ENCODE measurements around the gene VCL. TPM values are rescaled to one million over a fixed set of nuclear protein-coding genes. Genes with fewer than 3 reads are reported as not detected.

VCL gene
- total and polyA plus RNA-seq, 5 donors = 74.6 to 246 (median 216) TPM

DNA sequence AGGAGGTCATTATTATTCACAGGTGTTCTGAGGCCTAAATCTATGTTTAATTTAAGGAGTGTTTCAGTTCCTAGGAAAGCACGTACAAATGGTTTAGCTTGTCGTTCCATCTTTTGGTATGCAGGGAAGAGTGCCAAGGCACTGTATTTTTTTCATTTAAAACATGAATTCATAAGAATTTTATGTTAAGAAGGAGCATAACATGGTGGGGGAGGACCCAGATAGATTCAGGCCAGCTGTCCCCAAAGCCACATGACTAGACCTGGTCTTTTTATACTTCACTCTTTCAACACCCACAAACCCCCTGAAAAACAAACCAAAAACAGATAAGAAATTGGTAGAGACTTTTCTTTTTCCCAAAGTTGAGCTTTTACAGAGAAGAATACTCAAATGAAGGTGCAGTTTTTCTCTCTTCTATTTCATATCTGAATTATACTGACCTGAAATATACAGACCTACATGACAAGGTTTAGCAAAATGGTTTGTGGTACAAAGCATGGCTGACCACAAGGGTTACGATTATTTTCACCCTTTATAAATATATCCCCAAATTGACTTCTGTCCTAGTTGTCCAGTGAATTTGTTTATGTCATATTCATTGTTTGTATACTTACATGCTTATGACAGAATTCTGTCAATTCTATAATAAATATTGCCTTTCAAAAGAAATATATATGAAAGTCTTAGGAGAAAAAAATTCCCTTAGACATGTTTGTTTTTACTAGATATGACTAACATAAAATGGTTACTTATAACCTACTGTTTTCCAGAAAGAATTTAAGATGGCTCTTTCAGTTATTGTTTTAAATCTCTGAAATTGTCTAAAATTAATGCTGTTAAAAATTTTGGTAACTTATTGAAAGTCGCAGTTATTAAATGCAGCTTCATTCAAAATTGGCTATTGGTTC is 81.4 kb downstream of the VCL start:
- no peaks in the 10 kb centered on the region for H3K9me3 ChIP-seq (ENCODE audit: control insufficient read depth, low read length)
- ATAC-seq (no peak), DNase-seq (no peak)
- H3K4me1 ChIP-seq (ENCODE audit: control insufficient read depth, insufficient read depth, low read length) = peaks cover 1% of the 10 kb centered on the region
- H3K27me3 ChIP-seq (ENCODE audit: control insufficient read depth, insufficient read depth) = no peaks in the 10 kb centered on the region
- intact Hi-C loops (cut with DNase I) = no loop called here
- no peak overlapping the region for H3K4me3 ChIP-seq (ENCODE audit: low read length)
- H3K27ac ChIP-seq (ENCODE audit: low read length) = no peak overlapping the region
- WGBS = 64% methylated on average over 4 of the region's 4 CpGs

DNA sequence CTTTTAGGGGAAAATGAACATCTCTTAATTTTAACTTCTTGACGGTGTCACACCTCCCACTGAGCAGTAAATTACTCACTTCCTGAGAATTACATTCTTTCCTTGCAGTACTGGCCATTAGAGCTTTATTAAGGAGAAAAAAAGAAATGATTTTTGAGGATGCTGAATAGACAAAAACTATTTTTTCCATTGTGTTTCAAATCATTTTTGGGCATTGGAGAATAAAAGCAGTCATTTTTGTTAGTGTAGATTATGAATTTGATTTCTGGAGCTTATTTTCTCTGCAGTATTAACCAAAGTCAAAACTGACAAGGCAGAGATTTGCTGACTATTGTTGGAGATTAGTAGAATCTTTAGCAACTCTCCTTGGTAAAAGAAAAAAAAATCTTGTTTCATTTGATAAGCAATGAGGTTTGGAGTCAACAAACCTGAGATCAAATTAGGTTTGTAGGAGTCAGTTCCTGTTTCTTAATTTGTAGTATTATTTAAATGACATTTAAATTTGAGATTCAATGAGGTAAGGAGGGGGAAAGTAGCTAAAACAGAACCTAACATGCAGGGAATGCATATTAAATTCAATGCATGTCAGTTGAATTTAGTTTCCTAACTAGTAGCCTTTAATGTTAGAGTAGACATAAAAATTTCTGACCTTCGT is 82.1 kb downstream of the VCL start:
- H3K4me3 ChIP-seq (ENCODE audit: low read length) = no peak overlapping the region
- ATAC-seq (no peak), DNase-seq (no peak)
- no peaks in the 10 kb centered on the region for H3K27me3 ChIP-seq (ENCODE audit: control insufficient read depth, insufficient read depth)
- H3K4me1 ChIP-seq (ENCODE audit: control insufficient read depth, insufficient read depth, low read length) = peaks cover 1% of the 10 kb centered on the region
- intact Hi-C loops (cut with DNase I) = loop anchor here (2.0 to 10.0 kb wide), 3 partner anchors 83 to 195 kb away; partner anchors contain the start of gene VCL (in 2 of the 4)
- WGBS = 58% methylated on average over 2 of the region's 2 CpGs
- H3K27ac ChIP-seq (ENCODE audit: low read length) = no peak overlapping the region
- H3K9me3 ChIP-seq (ENCODE audit: control insufficient read depth, low read length) = no peaks in the 10 kb centered on the region

DNA sequence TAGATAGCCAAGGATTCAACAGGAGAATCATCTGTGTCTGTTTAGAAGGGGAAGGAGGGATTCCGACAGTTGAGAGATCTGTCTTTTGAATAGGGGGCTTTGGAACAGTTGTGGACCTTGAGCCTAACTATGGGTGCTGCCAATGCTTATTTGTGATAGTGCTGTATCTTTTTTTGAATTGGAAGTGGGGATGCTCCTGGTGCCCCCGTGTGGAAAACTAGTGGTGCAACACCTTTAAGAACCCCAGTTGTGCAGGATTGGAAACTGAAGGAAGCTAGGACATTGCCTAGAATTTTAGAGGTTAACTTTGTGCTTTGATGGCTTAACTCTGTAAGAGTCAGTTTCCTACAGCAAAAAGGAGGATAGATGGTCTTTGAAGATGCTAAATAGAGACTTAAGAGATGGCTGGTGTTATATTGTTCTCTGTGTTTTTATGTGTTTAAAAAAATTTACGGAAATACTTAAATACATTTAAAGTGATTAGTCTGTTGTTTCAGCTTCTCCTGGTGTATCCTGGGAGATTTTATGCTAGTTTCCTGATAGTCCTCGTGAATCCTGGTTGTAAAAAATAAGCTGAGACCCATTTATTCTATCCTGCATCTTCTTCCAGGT is 83.4 kb downstream of the VCL start:
- 43% methylated on average over 4 of the region's 4 CpGs for WGBS
- no peaks in the 10 kb centered on the region for H3K4me1 ChIP-seq (ENCODE audit: control insufficient read depth, insufficient read depth, low read length)
- no peak overlapping the region for H3K4me3 ChIP-seq (ENCODE audit: low read length)
- no peak for DNase-seq
- ATAC-seq = peak; percentile 73
- H3K9me3 ChIP-seq (ENCODE audit: control insufficient read depth, low read length) = no peaks in the 10 kb centered on the region
- no peaks in the 10 kb centered on the region for H3K27me3 ChIP-seq (ENCODE audit: control insufficient read depth, insufficient read depth)
- intact Hi-C loops (cut with DNase I) = loop anchor here (2.0 to 10.0 kb wide), 3 partner anchors 84 to 196 kb away; partner anchors contain the start of gene VCL (in 2 of the 4)
- H3K27ac ChIP-seq (ENCODE audit: low read length) = no peak overlapping the region

DNA sequence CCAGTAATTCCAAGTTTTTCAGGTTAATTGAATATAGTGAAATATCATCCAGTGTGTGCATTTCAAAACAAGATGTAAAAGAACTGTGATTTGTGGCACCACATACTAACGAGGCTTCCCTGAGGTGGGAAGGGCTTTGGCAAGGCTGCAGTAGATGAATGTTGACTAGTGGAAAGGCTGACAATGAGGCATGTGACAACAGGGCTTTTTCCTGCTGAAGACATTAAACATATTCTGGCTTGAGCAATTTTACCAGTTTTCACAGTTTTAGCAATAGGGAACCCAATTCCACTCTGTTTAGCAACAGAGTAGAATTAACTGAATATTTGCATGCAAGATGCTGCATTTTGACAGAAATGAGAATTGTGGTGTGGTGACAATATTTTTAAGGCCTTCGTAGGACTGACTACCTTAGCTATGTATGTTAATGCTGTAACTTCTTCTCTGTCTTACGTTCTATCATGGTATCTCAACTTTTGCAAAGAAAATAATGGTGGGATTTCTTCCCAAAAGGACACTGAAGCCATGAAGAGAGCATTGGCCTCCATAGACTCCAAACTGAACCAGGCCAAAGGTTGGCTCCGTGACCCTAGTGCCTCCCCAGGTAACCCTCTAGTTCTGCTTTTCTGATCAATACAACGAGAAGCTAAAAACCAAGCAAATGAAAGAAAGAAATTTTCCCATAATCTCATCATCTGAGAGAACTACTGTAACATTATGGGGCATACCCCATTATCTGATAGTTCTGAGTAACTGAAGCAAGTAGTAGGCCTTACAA is 84.2 kb downstream of the VCL start:
- no peak overlapping the region for H3K27ac ChIP-seq (ENCODE audit: low read length)
- 67% methylated on average over 5 of the region's 5 CpGs for WGBS

DNA sequence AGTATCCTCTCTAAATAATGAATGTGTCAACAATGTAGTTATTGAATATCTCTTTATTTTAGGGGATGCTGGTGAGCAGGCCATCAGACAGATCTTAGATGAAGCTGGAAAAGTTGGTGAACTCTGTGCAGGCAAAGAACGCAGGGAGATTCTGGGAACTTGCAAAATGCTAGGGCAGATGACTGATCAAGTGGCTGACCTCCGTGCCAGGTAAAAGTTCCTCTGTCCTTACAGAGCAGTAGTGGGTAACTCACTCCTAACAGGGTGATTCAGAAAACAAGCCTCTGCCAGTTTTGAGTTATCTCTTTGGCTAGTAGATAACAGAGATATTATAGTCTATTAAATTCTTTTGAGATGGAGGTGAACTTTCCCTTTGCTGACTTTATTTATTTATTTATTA is 85.4 kb downstream of the VCL start:
- no peaks in the 10 kb centered on the region for H3K9me3 ChIP-seq (ENCODE audit: control insufficient read depth, low read length)
- H3K27ac ChIP-seq (ENCODE audit: low read length) = no peak overlapping the region
- WGBS = 76% methylated on average over 2 of the region's 2 CpGs
- no peak for DNase-seq
- ATAC-seq = no peak
- no peaks in the 10 kb centered on the region for H3K4me1 ChIP-seq (ENCODE audit: control insufficient read depth, insufficient read depth, low read length)
- intact Hi-C loops (cut with DNase I) = loop anchor here (5.0 to 10.0 kb wide), 2 partner anchors 86 to 199 kb away; partner anchors contain the start of gene VCL (in 2 of the 4)
- no peaks in the 10 kb centered on the region for H3K27me3 ChIP-seq (ENCODE audit: control insufficient read depth, insufficient read depth)
- H3K4me3 ChIP-seq (ENCODE audit: low read length) = no peak overlapping the region

More for the DNA sequence above, 84.2 kb downstream of the VCL start:
- Histone ChIP-seq H3K4me3 (ENCODE audit: low read length) (no peak overlapping the region), H3K27me3 (ENCODE audit: control insufficient read depth, insufficient read depth) (no peaks in the 10 kb centered on the region), H3K9me3 (ENCODE audit: control insufficient read depth, low read length) (no peaks in the 10 kb centered on the region), H3K4me1 (ENCODE audit: control insufficient read depth, insufficient read depth, low read length) (no peaks in the 10 kb centered on the region)
- DNase-seq = no peak
- intact Hi-C loops (cut with DNase I) = loop anchor here (2.0 to 10.0 kb wide), 3 partner anchors 85 to 197 kb away; partner anchors contain the start of gene VCL (in 2 of the 4)
- no peak for ATAC-seq

DNA sequence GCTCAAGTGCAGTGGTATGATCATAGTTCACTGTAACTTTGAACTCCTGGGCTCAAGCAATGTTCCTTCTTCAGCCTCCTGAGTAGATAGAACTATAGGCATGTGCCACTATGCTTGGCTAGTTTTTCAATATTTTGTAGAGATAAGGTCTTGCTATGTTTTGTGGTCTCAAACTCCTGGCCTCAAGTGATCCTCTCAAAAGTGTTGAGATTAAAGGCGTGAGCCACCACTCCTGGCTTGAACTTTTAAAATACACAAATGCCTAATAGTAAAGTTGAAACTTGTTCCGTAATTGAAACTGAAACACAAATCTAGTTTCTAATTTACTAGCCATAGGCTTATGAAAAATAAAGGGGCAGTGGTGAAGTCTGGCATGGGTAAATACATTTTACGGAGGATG is 87.0 kb downstream of the VCL start:
- no peak overlapping the region for H3K4me3 ChIP-seq (ENCODE audit: low read length)
- WGBS = 93% methylated on average over 3 of the region's 3 CpGs
- DNase-seq (no peak), ATAC-seq (no peak)
- intact Hi-C loops (cut with DNase I) = loop anchor here (5.0 to 10.0 kb wide), 2 partner anchors 88 to 200 kb away; partner anchors contain the start of gene VCL (in 2 of the 4)
- H3K27me3 ChIP-seq (ENCODE audit: control insufficient read depth, insufficient read depth) = no peaks in the 10 kb centered on the region
- H3K27ac ChIP-seq (ENCODE audit: low read length) = no peak overlapping the region
- H3K4me1 ChIP-seq (ENCODE audit: control insufficient read depth, insufficient read depth, low read length) = peaks cover 2% of the 10 kb centered on the region
- H3K9me3 ChIP-seq (ENCODE audit: control insufficient read depth, low read length) = no peaks in the 10 kb centered on the region

DNA sequence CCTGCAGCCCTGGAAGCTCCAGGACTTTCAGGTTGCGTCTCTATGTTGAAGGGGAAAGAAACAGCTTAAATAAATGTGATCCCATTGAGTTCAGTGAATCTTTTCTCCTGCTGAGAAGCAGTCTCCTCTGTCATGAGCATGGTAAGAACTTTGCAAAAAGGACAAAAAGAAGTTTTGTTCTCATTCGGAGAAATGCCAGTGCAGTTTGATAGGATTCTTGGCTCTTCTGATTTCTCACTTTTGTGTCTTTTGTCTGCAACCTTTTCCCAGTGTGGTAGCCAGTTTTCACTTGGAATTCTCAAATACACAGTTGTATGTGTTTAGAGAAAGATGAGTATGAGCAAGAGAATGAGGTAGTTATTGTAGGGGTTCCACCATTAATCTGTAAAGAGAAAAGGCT is 88.4 kb downstream of the VCL start:
- Histone ChIP-seq H3K4me1 (ENCODE audit: control insufficient read depth, insufficient read depth, low read length) (peaks cover 2% of the 10 kb centered on the region), H3K9me3 (ENCODE audit: control insufficient read depth, low read length) (no peaks in the 10 kb centered on the region), H3K27ac (ENCODE audit: low read length) (no peak overlapping the region), H3K4me3 (ENCODE audit: low read length) (no peak overlapping the region), H3K27me3 (ENCODE audit: control insufficient read depth, insufficient read depth) (no peaks in the 10 kb centered on the region)
- WGBS = 59% methylated on average over 2 of the region's 2 CpGs
- DNase-seq (no peak), ATAC-seq (no peak)
- intact Hi-C loops (cut with DNase I) = loop anchor here in 3 of 4 donors (10.0 kb wide), 1 partner anchor 202 kb away; no protein-coding TSS in a partner anchor

DNA sequence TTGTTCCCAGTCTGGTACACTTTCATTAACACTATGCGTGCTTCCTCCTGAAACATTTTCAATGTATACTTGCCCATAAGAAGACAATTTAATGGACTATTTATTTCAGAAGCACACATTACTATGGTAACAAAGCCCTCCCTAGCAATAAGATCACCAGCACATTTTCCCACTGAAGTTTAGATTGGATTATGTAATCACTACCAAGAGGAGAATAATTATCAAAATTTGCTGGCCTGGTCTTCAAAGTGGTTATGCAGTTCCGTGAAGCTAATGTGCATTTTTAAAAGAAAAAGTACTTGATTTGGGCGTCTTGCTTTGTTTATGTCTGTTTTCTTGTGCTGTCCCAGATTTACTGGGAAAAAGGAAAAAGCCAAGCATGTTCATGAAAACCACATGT is 90.8 kb downstream of the VCL start:
- Histone ChIP-seq H3K4me1 (ENCODE audit: control insufficient read depth, insufficient read depth, low read length) (peaks cover 2% of the 10 kb centered on the region), H3K27ac (ENCODE audit: low read length) (no peak overlapping the region), H3K27me3 (ENCODE audit: control insufficient read depth, insufficient read depth) (no peaks in the 10 kb centered on the region), H3K9me3 (ENCODE audit: control insufficient read depth, low read length) (no peaks in the 10 kb centered on the region), H3K4me3 (ENCODE audit: low read length) (no peak overlapping the region)
- DNase-seq (no peak), ATAC-seq (no peak)
- WGBS = 50% methylated on average over 3 of the region's 3 CpGs
- intact Hi-C loops (cut with DNase I) = loop anchor here in 3 of 4 donors (10.0 kb wide), 1 partner anchor 204 kb away; no protein-coding TSS in a partner anchor

DNA sequence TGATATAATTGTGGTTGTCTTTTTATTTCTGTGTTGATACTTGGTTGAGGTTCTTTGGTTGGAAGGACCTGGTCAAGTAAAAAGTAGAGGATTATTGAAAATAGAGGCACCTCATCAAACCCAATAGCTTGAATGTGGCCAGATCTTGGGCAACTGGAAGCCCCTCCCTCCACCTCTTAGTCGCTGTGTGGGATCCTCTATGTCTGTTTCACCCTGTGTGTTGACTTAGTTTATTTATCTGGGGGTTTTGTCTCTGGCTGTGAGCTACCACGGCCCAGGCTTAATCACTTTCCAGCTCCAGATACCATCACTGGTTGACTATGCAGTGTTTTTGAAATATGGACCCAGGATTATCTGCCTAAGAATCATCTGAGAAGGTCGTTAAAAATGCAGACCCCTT is 94.5 kb downstream of the VCL start:
- Histone ChIP-seq H3K4me3 (ENCODE audit: low read length) (no peak overlapping the region), H3K4me1 (ENCODE audit: control insufficient read depth, insufficient read depth, low read length) (peaks cover 2% of the 10 kb centered on the region), H3K9me3 (ENCODE audit: control insufficient read depth, low read length) (no peaks in the 10 kb centered on the region), H3K27ac (ENCODE audit: low read length) (no peak overlapping the region), H3K27me3 (ENCODE audit: control insufficient read depth, insufficient read depth) (no peaks in the 10 kb centered on the region)
- DNase-seq (no peak), ATAC-seq (no peak)
- 88% methylated on average over 3 of the region's 3 CpGs for WGBS
- intact Hi-C loops (cut with DNase I) = no loop called here

DNA sequence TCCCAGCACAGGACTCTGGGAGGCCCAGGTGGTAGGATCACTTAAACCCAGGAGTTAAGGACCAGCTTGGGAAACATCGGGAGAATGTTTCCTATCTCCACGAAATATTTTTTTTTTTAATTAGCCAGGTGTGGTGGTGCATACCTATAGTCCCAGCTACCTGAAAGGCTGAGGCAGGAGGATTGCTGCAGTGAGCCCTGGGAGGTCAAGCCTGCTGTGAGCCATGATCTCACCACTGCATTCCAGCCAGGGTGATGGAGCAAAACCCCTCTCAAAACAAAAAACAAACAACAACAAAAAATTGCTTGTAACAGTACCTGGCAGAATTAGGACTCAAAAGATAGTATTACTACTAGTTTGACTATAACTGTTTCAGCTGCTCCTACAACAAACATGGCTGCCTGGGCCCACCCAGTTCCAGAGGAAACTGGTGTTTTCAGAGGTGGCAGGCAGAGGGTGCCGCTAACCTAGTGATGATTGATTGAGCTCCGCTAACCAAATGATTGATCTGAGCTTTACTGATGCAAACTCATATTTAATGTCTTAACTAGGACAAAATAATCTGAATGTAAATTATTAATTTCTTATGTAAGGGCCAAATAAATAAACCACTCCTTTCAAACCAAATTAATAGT is 95.7 kb downstream of the VCL start:
- intact Hi-C loops (cut with DNase I) = no loop called here
- DNase-seq (no peak), ATAC-seq (no peak)
- no peak overlapping the region for H3K4me3 ChIP-seq (ENCODE audit: low read length)
- 95% methylated on average over 4 of the region's 4 CpGs for WGBS
- no peak overlapping the region for H3K27ac ChIP-seq (ENCODE audit: low read length)
- no peaks in the 10 kb centered on the region for H3K9me3 ChIP-seq (ENCODE audit: control insufficient read depth, low read length)
- peaks cover 2% of the 10 kb centered on the region for H3K4me1 ChIP-seq (ENCODE audit: control insufficient read depth, insufficient read depth, low read length)
- no peaks in the 10 kb centered on the region for H3K27me3 ChIP-seq (ENCODE audit: control insufficient read depth, insufficient read depth)

Data from right cardiac atrium (tissue), 5 donors.